HG02623 (cell line): ENCODE data around the gene BRAF.
"Not testable (repeated sequence)": the region's sequence is repeated elsewhere in the genome, so short reads cannot be mapped to it uniquely, and the experiment has no call there.

Source experiments
- ATAC-seq: cut with Tn5 transposase; IDR thresholded peaks from one replicate; pipeline ENCODE4 v1.9.1; 2021; ENCODE audit warnings: moderate library complexity; ENCODE audit not compliant: unreplicated experiment

The BRAF gene

GRCh38 chr7:140924821-140925421 is at the start of gene BRAF:
BRAF (minus strand) TSS chr7:140924929; CDS start chr7:140924703, 226 bp downstream.
- peak; percentile 34 for ATAC-seq

- ATAC-seq = no peak
Measured at GRCh38 chr7:140972876-140973829, 48.4 kb upstream of the BRAF start.

DNA sequence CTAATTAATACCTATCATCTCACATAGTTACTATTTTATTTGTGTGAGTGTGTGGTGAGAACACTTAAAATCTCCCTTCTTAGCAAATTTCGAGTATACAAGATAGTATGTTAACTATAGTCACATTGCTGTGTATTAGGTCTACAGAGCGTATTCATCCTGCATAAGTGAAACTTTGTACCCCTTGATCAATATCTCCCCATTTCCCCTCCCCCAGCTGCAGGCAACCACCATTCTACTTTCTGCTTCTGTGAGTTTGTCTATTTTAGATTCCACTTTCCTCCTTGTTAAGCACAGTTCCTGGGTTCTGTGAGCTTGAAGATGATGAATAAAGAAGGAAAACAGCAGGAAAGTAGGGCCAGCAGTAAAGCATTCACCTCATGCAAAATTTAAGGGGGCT is 47.6 kb upstream of the BRAF start:
- no peak for ATAC-seq

DNA sequence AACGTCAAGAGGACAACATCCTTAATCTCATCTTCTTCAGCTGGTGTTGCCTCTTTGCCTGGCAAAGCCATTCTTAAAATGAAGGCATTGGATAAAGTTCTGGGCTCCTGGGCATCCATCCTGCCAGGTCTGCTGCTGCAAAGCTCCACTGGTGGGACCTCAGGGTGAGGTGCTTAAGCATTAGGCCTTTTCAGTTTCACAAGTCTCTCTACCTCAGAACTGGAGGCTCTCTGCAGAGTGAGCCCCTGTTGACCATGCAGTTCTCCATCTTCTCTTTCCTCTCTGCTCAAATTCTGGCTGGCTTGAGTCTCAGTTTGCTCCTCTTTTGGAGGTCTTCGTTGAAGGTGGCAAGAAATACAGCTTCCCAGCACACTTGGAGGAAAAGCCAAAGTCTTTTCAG is 42.7 kb upstream of the BRAF start:
- no peak for ATAC-seq

- no peak for ATAC-seq
Measured at GRCh38 chr7:140966561-140967233, 42.0 kb upstream of the BRAF start.

DNA sequence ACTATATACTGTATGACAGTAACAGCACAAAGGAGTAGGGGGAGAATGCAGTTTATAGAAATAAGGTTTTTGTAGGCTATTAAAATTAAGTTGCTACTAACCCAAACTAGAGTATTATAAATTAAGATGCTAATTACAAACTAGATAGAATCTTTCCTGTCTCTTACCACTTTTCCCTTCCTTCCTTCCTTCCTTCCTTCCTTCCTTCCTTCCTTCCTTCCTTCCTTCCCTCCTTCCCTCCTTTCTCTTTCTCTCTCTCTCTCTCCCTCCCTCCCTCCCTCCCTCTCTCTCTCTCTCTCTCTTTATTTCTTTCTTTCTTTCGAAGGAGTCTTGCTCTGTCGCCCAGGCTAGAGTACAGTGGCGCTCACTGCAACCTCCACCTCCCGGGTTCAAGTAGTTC is 36.4 kb upstream of the BRAF start:
- ATAC-seq = no peak

- ATAC-seq = not testable (repeated sequence)
Measured at GRCh38 chr7:140956997-140957396, 32.3 kb upstream of the BRAF start.

GRCh38 chr7:140945940-140946339 is 21.2 kb upstream of the BRAF start:
- no peak for ATAC-seq

DNA sequence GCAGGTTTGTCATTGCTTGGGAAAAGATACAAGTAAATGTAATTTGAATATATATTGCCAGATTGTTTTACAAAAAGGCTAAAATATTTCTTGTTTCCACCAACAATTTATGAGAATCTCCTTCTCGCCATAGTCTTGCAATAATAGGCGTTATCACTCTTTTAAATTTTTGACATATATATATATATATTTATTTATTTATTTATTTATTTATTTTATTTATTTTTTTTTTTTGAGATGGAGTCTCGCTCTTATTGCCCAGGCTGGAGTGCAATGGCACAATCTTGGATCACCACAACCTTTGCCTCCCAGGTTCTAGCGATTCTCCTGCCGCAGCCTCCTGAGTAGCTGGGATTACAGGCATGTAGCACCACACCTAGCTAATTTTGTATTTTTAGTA is 17.5 kb upstream of the BRAF start:
- ATAC-seq = not testable (repeated sequence)

GRCh38 chr7:140940898-140941297 is 16.2 kb upstream of the BRAF start:
- no peak for ATAC-seq

DNA sequence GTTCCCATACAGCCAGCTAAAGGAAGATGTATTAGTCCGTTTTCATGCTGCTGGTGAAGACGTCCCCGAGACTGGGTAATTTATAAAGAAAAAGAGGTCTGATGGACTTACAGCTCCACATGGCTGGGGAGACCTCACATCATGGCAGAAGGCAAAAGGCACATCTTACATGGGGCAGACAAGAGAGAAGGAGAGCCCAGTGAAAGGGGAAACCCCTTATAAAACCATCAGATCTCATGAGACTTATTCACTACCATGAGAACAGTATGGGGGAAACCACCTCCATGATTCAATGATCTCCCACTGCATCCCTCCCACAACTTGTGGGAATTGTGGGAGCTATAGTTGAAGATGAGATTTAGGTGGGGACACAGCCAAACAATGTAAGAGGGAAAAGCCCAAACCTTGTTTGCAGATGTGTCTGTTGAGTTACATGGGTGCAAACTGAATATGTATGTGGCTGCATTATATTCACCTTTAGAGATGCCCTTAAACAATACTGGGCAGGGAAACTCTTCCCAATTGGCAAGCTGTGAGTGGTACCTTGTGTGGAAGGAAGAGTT is 13.1 kb upstream of the BRAF start:
- no peak for ATAC-seq

DNA sequence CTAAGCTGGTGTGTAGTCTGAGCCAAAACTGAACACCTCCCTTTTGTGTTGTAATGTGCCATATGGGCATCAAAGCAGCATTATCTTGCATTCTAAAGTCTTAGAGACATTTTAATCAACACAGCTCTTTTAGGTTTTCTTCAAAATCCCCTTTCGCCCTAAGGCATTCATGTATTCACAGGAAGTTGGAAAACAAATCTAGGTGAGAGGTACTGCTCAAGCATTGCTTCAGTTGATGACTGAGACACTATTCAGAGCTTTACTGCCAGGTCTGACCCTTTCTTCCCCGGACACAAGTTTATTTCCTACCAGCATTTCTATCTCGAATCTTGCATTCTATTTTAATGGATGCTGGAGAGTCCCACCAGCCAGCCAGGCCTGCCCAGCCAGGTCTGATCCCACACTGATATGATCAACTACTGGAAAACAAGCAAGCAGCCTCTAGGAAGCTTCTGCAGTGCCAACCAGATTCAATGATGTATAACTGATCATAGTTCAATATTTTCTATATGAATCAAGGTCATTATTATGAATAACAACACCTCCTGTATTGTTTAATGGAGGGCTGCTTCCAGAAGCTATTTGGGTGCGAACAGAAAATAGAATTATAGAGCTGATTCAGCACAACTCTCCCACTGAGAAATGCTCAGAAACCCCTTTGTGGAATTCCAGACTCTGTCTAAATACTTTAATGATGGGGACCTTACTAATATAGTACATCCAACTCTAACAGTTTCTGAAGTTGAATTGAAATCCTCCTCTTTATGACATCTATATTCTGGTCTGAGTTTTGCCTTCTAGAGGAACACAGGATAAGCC is 4.0 kb upstream of the BRAF start:
- no peak for ATAC-seq

- not testable (repeated sequence) for ATAC-seq
Measured at GRCh38 chr7:140927945-140928344, 3.2 kb upstream of the BRAF start.

DNA sequence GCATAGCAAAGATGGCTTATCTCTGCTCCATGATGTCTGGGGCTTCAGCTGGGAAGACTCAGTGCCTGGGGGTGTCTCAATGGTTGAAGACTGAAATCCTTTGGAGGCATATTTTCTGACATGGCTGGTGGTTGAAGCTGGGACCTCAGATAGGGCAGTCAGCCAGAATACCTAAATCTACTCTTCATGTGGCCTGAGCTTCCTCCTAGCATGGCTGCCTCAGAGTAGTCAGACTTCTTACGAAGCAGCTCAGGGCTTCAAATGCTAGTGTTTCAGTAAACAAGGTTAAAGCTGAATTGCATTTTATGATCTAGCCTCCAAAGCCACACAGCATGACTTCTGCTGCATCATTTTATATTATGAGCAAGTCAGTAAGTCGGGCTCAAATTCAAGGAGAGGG is 2.6 kb upstream of the BRAF start:
- ATAC-seq = no peak

DNA sequence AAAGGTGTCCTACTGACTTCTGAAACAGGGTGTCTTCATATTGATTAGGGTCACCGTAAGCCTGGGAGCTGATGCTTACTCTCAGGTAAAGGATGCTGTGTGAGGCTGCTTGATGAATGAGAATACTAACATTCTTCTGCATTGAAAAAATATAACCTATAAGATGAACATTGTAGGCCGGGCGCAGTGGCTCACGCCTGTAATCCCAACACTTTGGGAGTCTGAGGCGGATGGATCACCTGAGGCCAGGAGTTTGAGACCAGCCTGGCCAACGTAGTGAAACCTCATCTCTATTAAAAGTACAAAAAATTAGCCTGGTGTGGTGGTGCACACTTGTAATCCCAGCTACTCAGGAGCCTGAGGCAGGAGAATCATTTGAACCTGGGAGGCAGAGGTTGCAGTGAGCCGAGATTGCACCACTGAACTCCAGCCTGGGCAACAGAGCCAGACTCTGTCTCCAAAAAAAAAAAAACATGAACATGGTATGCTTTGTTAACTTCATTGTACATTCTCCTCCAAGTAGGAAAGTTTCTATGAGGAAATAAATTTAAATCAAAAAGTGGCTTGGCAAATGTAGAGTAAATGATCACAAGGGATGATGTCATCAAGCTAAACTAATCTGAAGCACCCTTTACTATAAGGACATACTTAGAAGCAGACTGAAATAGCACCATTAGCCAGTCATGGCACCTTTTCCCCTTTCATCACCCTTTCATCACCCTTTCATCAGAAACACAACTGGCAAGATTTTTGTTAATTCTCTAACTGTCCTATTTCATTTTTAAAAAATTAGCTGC is 1.5 kb upstream of the BRAF start:
- no peak for ATAC-seq

DNA sequence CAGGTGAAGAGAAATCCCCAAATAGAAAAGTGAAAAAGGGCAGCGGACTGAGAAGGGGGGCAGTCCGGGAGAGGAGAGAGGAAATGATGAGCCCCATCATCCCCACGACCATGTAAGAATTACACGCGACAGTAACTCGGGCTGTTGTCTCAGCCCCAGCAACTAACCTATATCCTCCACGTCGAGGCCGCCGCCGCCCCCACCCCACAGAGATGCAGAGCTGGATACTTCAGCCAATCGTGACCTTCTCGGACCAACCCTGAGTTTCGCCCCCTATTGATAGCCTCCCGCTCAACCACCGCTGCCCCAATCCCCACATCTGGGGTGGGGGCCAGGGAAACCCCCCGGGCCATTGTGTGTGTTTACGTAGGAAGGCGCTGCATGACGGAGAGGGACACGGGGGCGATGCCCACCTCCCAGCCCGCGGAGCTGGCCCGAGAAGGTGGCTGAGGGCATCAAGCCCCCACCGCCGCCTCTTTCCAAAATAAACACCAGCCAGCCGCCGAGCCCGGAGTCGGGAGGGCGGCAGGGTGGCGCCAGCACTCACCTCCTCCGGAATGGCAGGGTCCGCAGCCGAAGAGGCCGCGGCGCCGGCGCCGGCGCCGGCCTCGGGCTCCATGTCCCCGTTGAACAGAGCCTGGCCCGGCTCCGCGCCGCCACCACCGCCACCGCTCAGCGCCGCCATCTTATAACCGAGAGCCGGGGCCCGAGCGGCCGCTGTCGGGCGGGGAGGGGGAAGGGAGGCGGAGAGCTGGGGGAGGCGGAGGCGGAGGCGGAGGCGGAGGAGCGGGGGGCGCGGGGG is 509 bp downstream of the BRAF start:
- peak; percentile 81 for ATAC-seq

GRCh38 chr7:140923358-140924006 is 1.2 kb downstream of the BRAF start:
- ATAC-seq = no peak

DNA sequence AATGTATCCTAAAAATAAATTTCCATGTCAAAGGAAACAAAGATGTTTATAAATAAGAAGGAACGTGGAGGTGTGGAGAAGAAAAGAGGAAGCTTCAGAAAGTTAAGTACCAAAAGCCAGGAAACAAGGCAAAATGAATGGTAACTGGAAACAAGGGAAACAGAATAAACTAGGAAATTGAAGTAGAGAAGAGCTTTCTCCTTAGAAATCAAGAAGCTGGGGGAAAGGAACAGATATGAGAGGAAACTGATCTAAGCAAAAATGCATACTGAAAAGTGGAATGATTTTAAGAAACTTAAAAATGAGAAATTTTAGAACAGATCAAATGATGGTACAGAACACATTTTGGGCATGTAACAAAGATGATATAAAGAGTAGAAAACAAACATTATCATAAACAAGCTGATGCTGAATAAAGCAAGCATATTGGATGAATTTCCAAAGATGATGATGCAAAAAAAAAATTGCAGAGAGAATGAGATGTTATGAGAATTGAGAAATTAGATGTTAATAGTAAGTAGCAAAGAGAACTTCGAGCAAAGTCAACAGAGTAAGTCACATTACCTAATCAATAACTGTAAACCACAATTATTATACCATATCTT is 1.9 kb downstream of the BRAF start:
- no peak for ATAC-seq
